ENCODE results near the gene SYNGR3.

SYNGR3 gene

DNA sequence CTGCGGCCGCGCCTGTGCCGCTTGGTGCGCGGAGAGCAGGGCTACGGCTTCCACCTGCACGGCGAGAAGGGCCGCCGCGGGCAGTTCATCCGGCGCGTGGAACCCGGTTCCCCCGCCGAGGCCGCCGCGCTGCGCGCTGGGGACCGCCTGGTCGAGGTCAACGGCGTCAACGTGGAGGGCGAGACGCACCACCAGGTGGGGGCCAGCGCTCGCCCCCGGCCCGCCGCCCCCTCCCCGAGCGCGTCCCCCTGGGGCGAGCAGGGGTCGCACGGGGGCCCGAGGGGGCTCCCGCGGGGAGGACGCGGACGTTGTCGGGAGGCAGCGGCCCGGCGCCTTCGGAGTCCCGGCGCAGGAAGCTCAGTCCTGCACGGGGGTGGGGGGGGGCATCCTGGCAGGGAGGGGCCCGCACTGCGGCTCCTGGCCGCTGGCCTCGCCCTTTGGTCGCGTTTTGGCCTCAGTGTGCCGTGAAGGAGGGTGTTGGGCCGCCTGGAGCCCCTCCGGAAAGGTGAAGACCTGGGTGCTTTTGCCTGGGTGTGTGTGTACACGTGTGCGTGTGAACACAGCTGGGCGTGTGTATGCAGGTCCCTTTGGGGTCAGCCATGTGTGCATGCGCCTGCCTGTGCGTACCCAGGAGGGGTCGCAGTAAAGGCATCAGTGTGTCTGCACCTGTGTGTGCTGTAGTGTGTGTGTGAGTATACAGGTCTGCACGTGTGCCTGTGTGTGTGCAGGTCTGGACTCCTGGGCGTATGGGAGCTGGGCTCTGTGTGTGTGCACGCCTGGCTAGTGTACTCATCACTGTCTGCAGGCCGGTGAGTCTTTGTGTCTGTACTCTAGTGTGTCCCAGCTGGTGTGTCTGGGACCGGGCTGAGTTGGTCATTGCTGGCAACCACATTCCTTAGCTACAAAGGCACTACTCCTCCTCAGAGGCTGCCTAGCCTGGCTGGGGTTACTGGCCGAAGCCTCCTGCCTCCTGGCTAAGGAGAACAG is 37.5 kb downstream of the SYNGR3 start:
- DNase-seq (ENCODE audit: low read depth): no peak
- in situ Hi-C loops (cut with HindIII; ENCODE audit: low sequenced_read_pairs): no loop called here
- H3K4me3 ChIP-seq (ENCODE audit: low read depth, low read length): peak overlapping the region; percentile 50
- no peak for TF ChIP-seq CTCF (IDR thresholded peaks at IDR 0.05; ENCODE audit: low read depth, low read length, missing control alignments)

GRCh38 chr16:2028146-2028545 is 38.4 kb downstream of the SYNGR3 start:
- in situ Hi-C loops (cut with HindIII; ENCODE audit: low sequenced_read_pairs): no loop called here
- DNase-seq (ENCODE audit: low read depth): no peak
- no peak for TF ChIP-seq CTCF (IDR thresholded peaks at IDR 0.05; ENCODE audit: low read depth, low read length, missing control alignments)
- H3K4me3 ChIP-seq (ENCODE audit: low read depth, low read length): peak overlapping the region; percentile 50

DNA sequence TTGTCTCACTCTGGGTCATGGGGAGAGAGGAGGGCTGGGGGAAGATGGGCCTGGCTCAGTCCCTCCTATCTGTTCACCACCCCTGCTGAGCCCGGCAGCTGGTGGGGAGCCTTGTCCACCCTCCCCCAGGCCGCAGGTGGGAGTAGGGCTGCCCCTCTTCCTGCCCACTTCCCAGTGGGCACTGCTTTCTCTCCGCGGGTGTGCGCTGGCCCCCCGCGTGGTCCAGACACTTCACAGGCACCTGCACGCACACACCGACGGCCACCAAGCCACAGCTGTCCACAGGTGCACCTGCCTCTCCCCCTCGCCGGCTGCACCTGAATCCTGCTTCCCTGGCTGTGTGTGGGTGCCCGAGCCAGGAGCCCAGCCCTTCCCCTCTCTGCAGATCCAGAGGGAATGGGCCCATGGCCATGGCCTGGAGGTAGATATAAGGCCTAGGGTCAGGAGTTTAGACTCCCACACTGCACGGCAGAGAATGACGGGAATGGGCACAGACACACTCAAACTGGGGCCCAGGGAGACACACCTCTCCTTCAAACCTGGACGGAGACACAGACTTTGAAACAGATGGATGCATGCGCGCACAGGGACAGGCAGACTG is 39.0 kb downstream of the SYNGR3 start:
- no peak for DNase-seq (ENCODE audit: low read depth)
- in situ Hi-C loops (cut with HindIII; ENCODE audit: low sequenced_read_pairs): no loop called here
- no peak overlapping the region for H3K4me3 ChIP-seq (ENCODE audit: low read depth, low read length)
- no peak for TF ChIP-seq CTCF (IDR thresholded peaks at IDR 0.05; ENCODE audit: low read depth, low read length, missing control alignments)

DNA sequence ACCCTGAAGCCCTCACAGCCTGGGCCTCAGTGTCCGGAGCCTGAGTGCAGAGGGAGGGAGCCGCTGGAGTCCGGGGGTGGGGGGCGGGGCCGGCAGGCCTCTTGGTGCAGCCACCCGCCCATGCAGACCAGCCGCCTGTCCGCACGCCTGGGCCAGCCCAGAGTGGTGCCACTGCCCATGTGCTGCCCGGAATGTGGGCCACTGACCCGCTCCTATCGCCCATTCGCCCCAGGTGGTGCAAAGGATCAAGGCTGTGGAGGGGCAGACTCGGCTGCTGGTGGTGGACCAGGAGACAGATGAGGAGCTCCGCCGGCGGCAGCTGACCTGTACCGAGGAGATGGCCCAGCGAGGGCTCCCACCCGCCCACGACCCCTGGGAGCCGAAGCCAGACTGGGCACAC is 39.6 kb downstream of the SYNGR3 start:
- no peak overlapping the region for H3K4me3 ChIP-seq (ENCODE audit: low read depth, low read length)
- no peak for TF ChIP-seq CTCF (IDR thresholded peaks at IDR 0.05; ENCODE audit: low read depth, low read length, missing control alignments)
- no peak for DNase-seq (ENCODE audit: low read depth)
- in situ Hi-C loops (cut with HindIII; ENCODE audit: low sequenced_read_pairs): no loop called here

- H3K4me3 ChIP-seq (ENCODE audit: low read depth, low read length): no peak overlapping the region
- no peak for TF ChIP-seq CTCF (IDR thresholded peaks at IDR 0.05; ENCODE audit: low read depth, low read length, missing control alignments)
- in situ Hi-C loops (cut with HindIII; ENCODE audit: low sequenced_read_pairs): loop anchor here (10.0 kb wide), 1 partner anchor 135 kb away; no protein-coding TSS in a partner anchor
- DNase-seq (ENCODE audit: low read depth): no peak
Measured at GRCh38 chr16:2030036-2030435, 40.3 kb downstream of the SYNGR3 start.

- TF ChIP-seq CTCF (IDR thresholded peaks at IDR 0.05; ENCODE audit: low read depth, low read length, missing control alignments): no peak
- in situ Hi-C loops (cut with HindIII; ENCODE audit: low sequenced_read_pairs): loop anchor here (10.0 kb wide), 1 partner anchor 134 kb away; no protein-coding TSS in a partner anchor
- DNase-seq (ENCODE audit: low read depth): no peak
Measured at GRCh38 chr16:2031081-2031577, 41.4 kb downstream of the SYNGR3 start.

More at GRCh38 chr16:2031081-2031577, 41.4 kb downstream of the SYNGR3 start:
- H3K4me3 ChIP-seq (ENCODE audit: low read depth, low read length): no peak overlapping the region
